Osteoblast (primary cell): ENCODE results near the gene COL4A1. TPM values are rescaled to one million over a fixed set of nuclear protein-coding genes. Genes with fewer than 3 reads are reported as not detected.
A peak's percentile ranks its signal among the peaks of the same experiment; 100 is the strongest.

Source experiments
- DNase-seq: peaks from one replicate; pipeline ENCODE4 v3.0.0; 2011; ENCODE audit warnings: low spot score, mixed read lengths; ENCODE audit not compliant: insufficient read length; ENCODE audit errors: missing footprints
- H2AFZ ChIP-seq: 2 replicates; pipeline ENCODE4 v1.6.0; 2011; ENCODE audit warnings: mild to moderate bottlenecking, low read length
- H3K27ac ChIP-seq: 2 replicates; pipeline ENCODE4 v1.5.1; 2011; ENCODE audit warnings: mild to moderate bottlenecking, low read depth, low read length, moderate library complexity
- H3K27me3 ChIP-seq: 2 replicates; pipeline ENCODE4 v1.6.0; 2012; ENCODE audit warnings: mild to moderate bottlenecking, control low read depth, inconsistent platforms, low read length, moderate library complexity; ENCODE audit not compliant: insufficient read depth
- H3K36me3 ChIP-seq: 2 replicates; pipeline ENCODE4 v1.5.1; 2011; ENCODE audit warnings: mild to moderate bottlenecking, low read length, control low read depth, moderate library complexity; ENCODE audit not compliant: insufficient read depth
- H3K4me1 ChIP-seq: 2 replicates; pipeline ENCODE4 v1.5.1; 2011; ENCODE audit warnings: mild to moderate bottlenecking, low read length, control low read depth, moderate library complexity; ENCODE audit not compliant: insufficient read depth
- H3K4me2 ChIP-seq: 2 replicates; pipeline ENCODE4 v1.6.0; 2011; ENCODE audit warnings: mild to moderate bottlenecking, low read length; ENCODE audit not compliant: insufficient read depth
- H3K4me3 ChIP-seq: fragments of 200-600 bp; sonication (generic); 3 replicates; pipeline ENCODE4 v1.5.1; 2012; ENCODE audit warnings: mild to moderate bottlenecking, low read length, inconsistent platforms; ENCODE audit not compliant: insufficient read depth
- H3K79me2 ChIP-seq: 2 replicates; pipeline ENCODE4 v1.6.0; 2012; ENCODE audit warnings: mild to moderate bottlenecking, low read length, control low read depth, inconsistent platforms; ENCODE audit not compliant: insufficient read depth
- H3K9me3 ChIP-seq: 2 replicates; pipeline ENCODE4 v1.5.1; 2011; ENCODE audit warnings: low read depth, low read length, control low read depth
- H4K20me1 ChIP-seq: 2 replicates; pipeline ENCODE4 v1.6.0; 2012; ENCODE audit warnings: mild to moderate bottlenecking, low read length, control low read depth; ENCODE audit not compliant: insufficient read depth
- CTCF ChIP-seq: IDR thresholded peaks from 2 replicates; pipeline ENCODE4 v1.5.1; 2011; ENCODE audit warnings: mild to moderate bottlenecking, low read depth, low read length, moderate library complexity; ENCODE audit errors: extremely low read depth
- total RNA-seq: library from RNA; depleted of rRNA; stranded (reverse); fragments of >200 nt; gene quantifications from 2 replicates; pipeline ENCODE4 v1.2.3, GENCODE V29; 2012

COL4A1 gene
- total RNA-seq, 1 donor, result 412 TPM

DNA sequence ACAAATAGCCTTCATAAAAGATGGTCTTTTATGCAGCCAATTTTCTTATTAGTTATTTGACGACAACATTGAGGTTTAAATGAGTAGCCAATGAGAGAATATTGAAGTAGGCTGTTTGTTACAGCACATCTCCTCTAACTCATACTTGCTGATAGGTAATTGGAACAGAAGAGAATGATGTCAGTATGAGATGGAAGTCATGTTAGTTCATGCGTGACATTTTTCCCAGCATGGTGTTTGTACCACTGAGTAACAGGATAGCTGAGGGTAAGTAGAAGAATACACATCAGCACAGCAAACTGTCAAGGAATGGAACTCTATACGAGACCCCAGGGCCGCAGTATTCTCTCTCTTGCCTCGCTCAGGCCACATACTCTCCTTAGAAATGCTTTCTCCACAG is 37.4 kb upstream of the COL4A1 start:
- Histone ChIP-seq H3K79me2 (peaks cover 57% of the 10 kb centered on the region), H4K20me1 (peaks cover 9% of the 10 kb centered on the region), H3K27me3 (no peaks in the 10 kb centered on the region), H3K4me1 (peaks cover 30% of the 10 kb centered on the region), H3K4me3 (no peak overlapping the region), H3K27ac (no peak overlapping the region), H3K9me3 (no peaks in the 10 kb centered on the region), H3K36me3 (peaks cover 24% of the 10 kb centered on the region), H3K4me2 (no peak overlapping the region), H2AFZ (no peak overlapping the region)
- DNase-seq, result no peak
- TF ChIP-seq CTCF, result no peak

DNA sequence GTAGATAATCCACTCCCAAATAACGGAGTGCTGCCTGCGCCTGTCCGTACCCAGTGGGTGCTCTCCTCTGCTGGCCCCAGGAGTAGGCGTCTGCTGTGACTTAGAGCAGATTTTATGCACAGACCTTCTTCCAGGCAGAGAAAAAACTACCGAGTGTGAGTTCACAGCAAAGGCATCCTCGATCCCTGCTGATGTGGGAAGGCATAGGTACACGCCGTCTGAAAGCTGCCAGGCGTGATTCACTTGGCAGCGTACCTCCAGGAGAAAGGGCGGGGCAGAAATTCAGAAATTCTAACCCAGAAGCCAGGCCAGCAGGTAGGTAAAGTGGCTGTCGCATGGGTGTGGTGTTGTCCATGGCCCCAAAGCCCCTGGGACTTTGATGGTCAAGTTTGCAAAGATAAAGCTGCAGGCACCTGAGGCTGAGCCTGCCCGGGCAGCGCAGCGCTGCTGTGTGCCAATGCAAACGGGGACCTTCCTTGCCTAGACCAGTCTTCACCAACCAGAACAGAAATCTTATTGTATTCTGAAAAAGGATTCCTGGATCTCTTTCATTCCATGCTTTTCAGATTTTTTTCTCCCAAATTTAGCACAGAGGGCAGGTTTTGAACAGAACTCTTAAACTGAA is 36.4 kb upstream of the COL4A1 start:
- H3K4me3 ChIP-seq, result no peak overlapping the region
- H3K79me2 ChIP-seq, result peaks cover 50% of the 10 kb centered on the region
- no peak overlapping the region for H2AFZ ChIP-seq
- H4K20me1 ChIP-seq, result peaks cover 9% of the 10 kb centered on the region
- peak; percentile 8 for DNase-seq
- H3K27ac ChIP-seq, result no peak overlapping the region
- no peaks in the 10 kb centered on the region for H3K9me3 ChIP-seq
- H3K4me2 ChIP-seq, result no peak overlapping the region
- peaks cover 21% of the 10 kb centered on the region for H3K36me3 ChIP-seq
- no peak for TF ChIP-seq CTCF
- peaks cover 35% of the 10 kb centered on the region for H3K4me1 ChIP-seq
- no peaks in the 10 kb centered on the region for H3K27me3 ChIP-seq

DNA sequence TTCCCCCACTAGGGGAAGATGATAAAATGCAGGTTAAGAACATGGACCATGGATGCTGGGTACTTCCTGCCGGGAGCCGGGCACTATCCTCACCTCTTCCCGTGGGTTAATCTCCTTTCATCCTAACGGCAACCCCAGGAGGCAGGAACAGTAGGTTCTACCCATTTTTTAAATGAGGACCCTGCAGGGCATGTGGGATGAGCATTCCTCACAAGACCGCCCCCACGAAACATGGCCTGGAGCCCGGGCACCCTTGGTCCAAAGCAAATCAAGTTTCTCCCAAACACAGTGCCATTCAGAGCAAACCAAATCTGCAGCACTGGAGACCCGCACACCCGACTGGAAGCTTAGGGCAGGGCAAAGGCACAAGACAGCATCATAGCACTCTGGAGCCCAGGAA is 35.5 kb upstream of the COL4A1 start:
- no peak for DNase-seq
- Histone ChIP-seq H3K4me3 (no peak overlapping the region), H3K9me3 (no peaks in the 10 kb centered on the region), H3K79me2 (peaks cover 57% of the 10 kb centered on the region), H3K4me1 (peaks cover 35% of the 10 kb centered on the region), H3K27me3 (no peaks in the 10 kb centered on the region), H4K20me1 (peaks cover 8% of the 10 kb centered on the region), H3K27ac (no peak overlapping the region), H3K36me3 (peaks cover 21% of the 10 kb centered on the region), H3K4me2 (no peak overlapping the region), H2AFZ (no peak overlapping the region)
- TF ChIP-seq CTCF, result no peak

DNA sequence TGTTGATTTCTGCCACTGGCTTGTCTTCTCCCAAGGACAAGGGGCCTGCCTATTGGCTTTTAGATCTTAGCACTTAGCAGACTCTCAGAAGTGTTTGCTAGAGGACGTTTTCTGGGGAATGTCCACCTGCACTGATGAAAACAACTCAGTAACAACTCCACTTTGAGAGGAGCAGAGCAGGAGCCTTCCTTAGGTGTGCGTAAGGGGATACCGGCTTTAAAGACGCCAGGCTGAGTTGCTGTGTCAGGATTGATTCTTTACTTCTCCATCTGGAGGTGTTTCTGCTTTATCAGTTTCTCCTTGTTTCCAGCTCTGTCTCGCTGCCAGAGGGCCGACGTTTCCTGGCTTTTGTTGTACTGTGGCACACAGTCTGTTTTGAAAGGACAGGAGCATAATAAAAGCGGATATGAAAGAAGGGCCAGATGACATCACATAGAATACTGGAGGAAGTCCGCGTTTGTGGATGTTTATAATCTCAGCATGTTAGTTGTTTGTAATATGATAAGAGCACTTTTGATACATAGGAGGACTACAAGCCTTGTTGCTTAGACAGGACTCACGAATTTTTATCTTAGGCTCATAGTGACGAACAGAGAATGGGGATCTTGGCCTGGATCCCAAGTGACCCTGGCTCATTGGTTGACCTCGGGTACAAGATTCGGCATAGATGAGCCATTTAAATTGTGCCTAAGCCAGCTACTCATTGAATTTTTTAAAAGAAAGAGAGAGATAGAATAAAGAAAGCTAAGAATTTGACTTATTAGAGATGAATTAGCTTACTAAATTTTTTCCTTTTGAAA is 34.7 kb upstream of the COL4A1 start:
- peaks cover 6% of the 10 kb centered on the region for H4K20me1 ChIP-seq
- TF ChIP-seq CTCF, result no peak
- DNase-seq, result no peak
- peaks cover 57% of the 10 kb centered on the region for H3K79me2 ChIP-seq
- H3K4me3 ChIP-seq, result no peak overlapping the region
- H3K27ac ChIP-seq, result peak overlapping the region; percentile 13
- H3K36me3 ChIP-seq, result peaks cover 29% of the 10 kb centered on the region
- no peak overlapping the region for H3K4me2 ChIP-seq
- no peaks in the 10 kb centered on the region for H3K9me3 ChIP-seq
- H3K4me1 ChIP-seq, result peaks cover 32% of the 10 kb centered on the region
- no peak overlapping the region for H2AFZ ChIP-seq
- no peaks in the 10 kb centered on the region for H3K27me3 ChIP-seq
